ENCODE data around the gene GPR137B.

- TF ChIP-seq CTCF (IDR thresholded peaks at IDR 0.05; ENCODE audit: insufficient read depth, low read length, poor library complexity, severe bottlenecking) (no peak), EZH2phosphoT487 (conservative IDR thresholded peaks at IDR 0.05; ENCODE audit: low read length) (no peak)
Measured at GRCh38 chr1:236200925-236201324, 58.6 kb downstream of the GPR137B start.

All from SU-DHL-6 (cell line).